Measurements from ENCODE around the gene PPP1R13L.

- no peak for TF ChIP-seq CTCF (tag by site-specific recombination; IDR thresholded peaks at IDR 0.05)
- TF ChIP-seq ZSCAN23 (tag by site-specific recombination; IDR thresholded peaks at IDR 0.05) = no peak
- TF ChIP-seq ZNF645 (tag by site-specific recombination; IDR thresholded peaks at IDR 0.05) = no peak
Observed at GRCh38 chr19:45344621-45345505, 60.0 kb downstream of the PPP1R13L start.

All from HEK293 (cell line).